ENCODE data around the gene KIF6.

The KIF6 gene, protein sequence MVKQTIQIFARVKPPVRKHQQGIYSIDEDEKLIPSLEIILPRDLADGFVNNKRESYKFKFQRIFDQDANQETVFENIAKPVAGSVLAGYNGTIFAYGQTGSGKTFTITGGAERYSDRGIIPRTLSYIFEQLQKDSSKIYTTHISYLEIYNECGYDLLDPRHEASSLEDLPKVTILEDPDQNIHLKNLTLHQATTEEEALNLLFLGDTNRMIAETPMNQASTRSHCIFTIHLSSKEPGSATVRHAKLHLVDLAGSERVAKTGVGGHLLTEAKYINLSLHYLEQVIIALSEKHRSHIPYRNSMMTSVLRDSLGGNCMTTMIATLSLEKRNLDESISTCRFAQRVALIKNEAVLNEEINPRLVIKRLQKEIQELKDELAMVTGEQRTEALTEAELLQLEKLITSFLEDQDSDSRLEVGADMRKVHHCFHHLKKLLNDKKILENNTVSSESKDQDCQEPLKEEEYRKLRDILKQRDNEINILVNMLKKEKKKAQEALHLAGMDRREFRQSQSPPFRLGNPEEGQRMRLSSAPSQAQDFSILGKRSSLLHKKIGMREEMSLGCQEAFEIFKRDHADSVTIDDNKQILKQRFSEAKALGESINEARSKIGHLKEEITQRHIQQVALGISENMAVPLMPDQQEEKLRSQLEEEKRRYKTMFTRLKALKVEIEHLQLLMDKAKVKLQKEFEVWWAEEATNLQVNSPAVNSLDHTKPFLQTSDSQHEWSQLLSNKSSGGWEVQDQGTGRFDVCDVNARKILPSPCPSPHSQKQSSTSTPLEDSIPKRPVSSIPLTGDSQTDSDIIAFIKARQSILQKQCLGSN

DNA sequence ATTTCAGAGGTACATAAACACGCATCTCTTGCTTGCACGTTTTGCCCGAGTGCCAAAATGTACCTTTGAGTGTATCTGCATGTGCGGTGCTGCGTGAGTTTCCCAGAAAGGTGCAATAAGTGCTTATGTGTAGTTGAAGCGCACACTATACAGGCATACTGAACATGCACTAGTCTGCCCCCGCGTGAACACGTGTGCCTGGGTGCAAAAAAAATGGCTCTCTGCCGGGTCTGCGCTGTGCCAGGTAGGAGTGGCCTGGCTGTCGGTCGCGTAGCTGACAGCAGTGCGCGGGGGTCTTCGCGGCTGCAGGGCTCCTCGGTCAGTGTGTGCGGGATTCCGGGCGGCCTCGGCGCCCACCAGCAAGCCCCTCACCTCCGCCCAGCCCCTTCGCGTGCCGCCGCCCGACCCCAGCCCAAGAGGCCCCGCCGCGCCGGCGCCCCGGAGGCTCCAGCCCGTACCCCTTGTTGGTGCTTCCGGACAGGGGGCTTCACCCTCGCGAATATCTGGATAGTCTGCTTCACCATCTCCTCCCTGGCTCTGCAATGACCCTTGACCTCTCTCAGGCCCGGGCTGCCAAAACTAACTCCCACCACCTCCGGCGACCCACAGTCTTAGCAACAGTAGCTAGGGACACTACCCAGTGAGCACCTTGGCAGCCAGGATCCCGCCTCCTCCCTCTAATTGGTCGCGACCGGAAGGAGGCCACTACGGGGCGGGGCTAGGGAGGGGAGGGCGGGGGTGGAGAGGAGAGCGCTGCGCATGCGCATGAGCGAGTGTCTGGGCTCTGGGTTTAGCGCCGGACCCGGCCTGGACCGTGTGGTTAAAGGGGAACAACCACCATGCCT lies at the start of gene KIF6:
Gene KIF6 (minus strand): TSS at position 622 of the 845 bp plus-strand sequence. CDS start 98 bp downstream, at position 524.
- DNase-seq: peak in 50 of 51 donors; percentile 76 to 97 (median 91)

DNA sequence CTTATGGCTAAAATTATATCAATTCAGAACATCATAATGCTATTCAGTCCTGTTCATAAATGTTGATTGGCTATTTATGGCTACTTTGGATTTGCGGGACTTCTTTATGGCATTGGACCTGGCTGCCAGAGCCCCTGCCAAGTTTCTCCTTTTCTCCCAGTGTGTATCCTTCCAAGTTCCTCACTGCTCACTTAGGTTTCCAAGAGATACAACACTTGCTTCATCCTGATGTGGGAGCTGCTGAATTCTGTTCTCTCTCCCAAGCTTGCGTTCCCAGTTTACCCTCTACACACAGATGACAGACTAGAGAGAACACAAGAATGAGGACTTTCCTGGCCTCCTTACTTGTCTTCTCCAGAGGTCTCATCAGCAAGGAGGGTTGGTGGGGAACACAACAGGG lies 48.6 kb upstream of the KIF6 start:
- peak in 2 of 51 donors; percentile 19 to 28 for DNase-seq

DNA sequence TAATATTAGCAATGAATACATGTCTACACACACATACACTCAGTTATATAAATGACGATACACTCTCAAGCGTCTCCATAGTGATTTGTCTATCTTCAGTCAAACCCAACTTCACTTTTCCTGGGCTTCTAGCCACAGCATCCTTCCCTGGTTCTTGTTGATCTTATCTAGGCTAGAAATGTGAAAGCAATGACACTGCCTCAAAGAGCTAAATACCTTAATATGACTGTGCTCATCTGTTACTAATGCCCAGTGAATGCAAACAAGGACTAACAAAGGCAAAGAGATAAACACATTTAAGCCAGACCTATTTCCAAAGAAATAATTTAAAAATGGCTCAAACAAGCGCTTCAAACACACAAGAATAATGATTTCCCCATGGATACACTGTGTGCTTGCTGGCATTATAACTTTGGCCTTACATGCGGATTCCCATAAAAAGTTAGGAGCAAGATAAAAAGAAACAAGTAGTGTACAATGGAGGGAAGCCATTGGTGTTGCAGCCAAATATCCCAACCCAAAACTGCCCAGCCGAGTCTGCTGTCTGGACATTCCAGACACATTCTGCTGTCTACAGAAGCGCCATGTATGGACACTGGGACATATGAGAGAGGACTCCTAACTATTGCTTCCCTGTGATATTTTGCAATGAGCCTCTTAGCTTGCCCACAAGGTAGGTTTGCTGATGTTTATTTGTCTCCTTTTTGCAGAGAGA lies 47.5 kb upstream of the KIF6 start:
- DNase-seq: no peak

DNA sequence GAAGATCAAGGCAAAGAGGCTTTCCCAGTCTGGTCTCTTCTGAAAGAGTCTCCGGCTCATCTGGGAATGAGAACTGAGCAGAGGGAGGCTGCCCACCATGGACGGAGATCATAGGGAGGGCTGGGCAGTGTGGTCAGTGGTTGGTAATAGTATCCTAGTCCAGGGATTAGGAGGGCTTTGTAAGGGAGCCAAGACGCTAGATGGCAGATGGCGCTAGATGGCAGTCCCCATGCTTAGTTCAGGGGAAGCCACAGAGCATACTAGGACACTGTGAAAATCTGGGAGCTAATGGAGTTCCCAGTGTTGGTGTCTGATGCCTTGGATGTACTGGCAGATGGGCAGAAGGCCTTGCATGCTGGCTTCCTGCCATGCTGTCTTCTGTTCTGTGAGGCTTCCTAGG lies 45.2 kb upstream of the KIF6 start:
- DNase-seq: peak in 15 of 51 donors; percentile 17 to 65 (median 45)

DNA sequence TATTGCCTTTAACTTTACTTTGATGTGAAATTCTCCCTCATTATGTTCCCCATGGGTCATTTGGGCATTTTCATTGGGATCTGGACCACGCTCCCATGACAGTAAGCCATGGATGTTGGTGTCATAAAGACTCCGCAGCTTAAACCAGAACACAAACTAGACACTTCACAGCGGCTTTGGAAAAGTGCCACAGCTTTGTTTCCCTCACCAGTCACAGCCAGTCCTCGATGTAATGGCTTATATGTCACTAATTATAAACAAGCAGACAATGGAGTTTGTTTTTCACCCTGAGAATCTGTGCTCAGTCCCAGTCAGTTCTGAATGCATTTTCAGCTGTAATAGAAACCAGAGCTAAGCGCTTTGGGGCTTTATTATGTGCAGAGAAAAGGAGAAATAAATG lies 43.8 kb upstream of the KIF6 start:
- peak in 23 of 51 donors; percentile 9 to 78 (median 54) for DNase-seq

DNA sequence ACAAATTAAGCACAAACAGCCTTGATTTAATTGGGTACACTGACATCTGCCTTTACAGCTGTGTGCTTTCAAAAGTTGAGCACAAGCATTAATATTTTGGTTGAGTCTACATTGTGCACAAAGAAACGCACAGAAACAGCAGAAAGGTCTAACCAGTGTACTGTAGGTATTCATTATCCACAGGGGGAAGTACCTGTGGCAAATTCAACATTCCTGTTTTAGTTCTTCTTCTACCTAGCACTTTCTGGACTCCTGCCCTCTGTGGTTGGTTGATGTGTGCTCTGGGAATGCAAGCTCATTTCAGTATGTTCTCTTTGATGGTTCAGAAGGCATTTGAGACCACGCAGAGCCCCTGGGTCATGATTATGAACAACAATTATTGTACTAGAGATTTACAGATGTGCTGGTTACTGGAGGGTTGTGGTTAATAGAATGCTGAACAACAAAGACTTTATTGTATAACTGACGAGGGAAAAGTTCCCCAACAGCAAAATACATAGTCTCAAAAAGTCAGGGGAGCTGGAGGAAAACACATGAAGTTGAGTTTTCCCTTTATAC lies 40.4 kb upstream of the KIF6 start:
- DNase-seq: peak in 2 of 51 donors; percentile 26

DNA sequence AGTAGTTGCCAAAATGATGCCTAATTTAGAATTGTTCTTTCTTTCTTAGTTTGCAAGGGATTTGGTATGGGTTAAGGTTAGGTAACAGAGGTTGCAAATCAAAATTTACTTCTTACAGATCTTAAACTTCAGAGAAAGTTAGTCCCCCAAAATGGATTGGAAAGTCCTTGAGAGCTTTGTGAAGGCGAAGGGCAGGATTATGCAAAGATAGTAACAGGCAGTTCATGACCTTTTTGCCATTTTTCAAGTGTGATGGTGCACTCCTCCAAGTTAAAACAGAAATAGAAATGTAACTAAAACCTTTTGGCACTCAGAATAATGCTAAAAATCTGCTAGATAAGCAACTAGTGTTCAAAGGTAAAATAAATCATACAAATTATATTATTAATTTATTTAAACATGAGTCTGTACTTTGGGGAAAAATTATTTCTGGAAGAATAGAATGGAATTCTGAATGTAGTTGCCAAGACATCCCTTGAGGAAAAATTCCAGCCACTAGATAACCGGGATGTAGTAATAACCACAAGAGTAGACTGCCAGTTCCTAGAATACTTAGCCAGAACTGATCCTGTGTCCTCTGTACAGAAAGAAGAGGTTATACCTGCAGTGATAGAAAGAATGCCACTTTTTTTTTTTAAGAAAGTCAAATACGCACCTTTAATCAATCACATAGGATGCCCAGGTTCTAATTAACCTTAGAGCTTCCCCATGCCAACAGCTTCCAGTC lies 35.2 kb upstream of the KIF6 start:
- DNase-seq: no peak

DNA sequence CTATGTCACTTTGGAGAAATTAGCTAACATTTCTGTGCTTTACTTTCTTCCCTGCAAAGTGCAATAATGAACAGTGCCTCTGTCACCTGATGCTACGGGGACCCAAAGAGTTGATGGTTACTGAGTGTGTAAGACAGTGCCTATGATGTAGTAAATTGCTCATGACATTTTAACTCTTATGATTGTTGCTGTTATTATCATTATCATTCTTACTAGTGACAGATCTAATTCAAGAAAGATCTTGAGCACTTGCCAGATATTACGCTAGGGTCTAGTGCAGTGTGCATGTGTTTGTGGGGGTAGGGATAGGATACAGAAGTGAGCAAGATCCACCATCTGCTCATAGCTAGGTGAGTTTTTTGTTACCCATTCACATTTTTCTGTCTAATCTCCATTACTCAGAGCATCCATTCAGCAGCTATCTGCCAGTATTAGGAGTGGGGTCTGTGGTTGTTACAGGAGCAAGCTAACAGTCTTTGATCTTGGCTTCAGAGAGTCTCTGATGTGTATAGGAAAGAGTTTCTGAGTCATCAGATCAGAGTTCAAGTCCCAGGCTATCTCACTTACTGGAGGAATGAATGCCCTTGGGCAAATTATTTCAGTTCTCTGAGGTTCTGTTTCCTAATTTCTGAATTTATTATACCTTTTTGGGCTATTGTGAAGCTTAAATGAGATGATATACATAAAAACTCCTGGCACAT lies 33.8 kb upstream of the KIF6 start:
- no peak for DNase-seq

DNA sequence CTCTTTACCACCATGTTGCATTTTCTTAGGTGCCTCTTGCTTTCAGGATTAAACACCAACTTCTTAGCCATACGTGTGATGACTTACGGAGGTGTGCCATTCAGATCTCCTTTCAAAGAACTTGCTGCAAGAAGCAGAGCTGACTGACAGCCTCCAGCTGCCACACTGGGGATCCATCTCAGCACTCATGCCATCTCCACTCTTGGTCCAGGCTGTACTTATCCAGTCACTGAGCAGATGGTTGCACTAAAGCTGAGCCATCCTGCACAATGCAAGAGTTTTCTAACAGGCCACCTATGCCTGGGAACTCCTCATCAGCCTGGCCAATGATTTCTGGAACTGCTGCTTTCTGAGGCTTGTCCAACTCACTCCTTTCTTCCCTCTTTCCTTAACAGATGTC lies 31.4 kb upstream of the KIF6 start:
- no peak for DNase-seq

DNA sequence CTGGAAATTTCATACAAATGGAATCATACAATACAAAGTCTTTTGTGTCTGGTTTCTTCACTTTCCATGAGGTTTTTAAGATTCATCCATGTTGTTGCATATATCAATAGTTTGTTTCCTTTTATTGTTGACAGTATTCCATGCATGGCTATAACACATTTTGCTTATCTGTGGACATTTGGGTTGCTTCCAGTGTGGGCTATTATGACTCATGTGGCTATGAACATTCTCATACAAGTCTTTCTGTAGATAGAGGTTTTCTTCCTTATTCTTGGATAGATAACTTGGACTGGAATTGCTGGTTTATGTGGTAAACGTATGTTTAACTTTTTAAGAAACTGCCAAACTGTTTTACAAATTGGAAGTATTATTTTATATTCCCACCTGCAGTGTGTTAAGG lies 30.0 kb upstream of the KIF6 start:
- no peak for DNase-seq

DNA sequence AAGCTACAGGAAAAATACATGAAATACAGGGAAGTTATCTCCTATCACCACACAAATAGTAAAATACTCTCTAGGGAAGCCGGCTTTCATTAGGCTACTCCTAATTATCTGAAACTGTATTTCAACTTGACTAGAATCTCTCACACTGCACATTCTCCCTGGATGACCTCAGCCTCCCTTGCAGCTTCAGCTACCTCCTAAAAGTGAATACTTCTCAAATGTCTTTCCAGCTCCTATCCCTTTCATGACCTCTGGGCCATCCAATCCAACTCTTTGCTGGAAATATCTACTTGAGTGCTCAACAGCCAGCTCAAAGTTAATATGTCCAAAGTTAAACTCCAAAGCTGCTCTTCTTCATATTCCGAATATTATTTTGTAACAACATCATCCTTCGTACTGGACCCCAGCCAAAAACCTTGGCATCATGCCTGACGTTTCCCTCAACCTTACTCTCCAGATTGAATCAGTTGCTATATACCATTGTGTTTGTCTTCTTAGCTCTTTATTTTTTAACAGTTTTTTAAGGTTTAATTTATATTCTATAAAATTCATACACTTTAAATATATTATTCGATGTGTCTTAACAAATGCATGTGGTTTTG lies 29.4 kb upstream of the KIF6 start:
- DNase-seq: no peak

DNA sequence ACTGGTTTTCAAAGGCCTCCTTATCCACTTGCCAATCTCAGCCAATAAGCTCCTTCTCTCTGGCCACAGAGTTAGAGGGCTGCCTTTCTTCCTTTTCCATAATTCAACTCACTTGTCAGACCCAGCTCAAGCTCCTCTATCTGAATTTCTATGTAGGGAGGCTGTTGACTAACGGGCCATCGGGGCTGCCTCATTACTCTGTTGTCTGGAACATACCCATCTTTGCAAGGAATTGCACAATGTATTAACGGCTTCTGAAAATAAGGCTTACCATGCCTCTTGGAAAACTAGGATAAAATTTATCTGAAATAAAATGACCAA lies 28.5 kb upstream of the KIF6 start:
- no peak for DNase-seq

DNA sequence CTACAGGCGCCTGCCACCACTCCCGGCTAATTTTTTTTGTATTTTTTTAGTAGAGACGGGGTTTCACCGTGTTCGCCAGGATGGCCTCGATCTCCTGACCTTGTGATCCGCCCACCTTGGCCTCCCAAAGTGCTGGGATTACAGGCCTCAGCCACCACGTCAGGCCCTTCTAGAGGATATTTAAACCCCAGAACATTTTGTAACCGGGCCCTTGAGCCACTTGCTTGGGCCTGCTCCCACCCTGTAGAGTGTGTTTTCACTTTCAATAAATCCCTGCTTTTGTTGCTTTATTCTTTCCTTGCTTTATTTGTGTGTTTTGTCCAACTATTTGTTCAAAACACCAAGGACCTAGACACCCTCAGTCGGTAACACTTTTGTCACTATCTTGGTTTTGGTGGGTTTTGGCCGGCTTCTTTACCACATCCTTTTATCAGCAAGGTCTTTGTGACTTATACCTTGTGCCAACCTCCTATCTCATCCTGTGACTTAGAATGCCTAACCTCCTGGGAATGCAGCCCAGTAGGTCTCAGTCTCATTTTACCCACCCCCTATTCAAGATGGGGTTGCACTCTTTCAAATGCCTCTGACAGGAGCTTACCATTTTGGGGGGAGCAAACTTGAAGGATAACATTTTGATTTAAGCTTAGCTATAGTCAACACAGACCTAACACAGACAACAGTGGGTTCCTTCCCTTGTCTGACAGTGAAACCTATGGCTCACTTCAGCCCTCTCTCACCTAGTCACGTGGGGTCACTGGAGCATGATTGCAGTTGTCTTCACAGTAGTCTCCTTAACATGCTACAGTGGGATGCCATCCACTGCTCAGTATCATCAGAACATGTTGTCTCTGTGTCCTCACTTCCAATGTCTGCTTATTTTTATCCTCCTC lies 27.9 kb upstream of the KIF6 start:
- peak in 1 of 51 donors; percentile 17 for DNase-seq

DNA sequence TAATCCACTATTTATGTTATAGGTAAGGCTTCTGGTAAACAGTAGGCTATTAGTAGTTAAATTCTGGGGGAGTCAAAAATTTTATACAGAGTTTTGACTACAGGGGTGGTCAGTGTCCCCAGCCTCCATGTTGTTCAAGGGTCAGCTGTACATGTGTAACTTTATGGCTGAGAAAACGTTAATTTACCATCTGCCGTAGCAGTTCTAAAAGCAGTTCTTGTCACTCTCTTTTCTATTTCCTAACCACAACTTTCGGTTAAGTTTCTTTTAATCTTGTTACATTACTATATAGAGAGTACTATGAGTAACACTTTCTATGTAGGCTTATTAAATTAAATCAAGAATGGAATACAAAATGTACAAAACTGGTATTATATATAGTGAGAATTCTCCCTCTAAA lies 21.6 kb upstream of the KIF6 start:
- DNase-seq: no peak

DNA sequence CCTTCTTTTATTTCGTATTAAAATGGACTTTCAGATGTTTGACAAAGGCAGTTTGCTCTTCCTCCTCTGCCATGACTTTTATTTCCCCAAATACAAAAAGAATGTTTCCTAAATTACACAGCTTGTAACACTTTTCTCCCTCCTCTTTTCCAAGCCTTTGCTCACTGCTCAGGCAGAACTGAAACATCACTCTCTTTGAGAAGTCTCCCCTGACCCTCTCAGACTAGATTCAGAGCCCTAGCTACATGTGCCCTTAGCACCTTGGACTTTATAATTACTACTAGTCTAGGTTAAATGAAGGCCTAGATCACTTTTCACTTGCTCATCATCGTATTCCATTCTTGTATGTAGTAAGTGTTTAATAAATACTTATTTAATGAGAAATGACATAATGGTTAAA lies 8.5 kb upstream of the KIF6 start:
- no peak for DNase-seq

DNA sequence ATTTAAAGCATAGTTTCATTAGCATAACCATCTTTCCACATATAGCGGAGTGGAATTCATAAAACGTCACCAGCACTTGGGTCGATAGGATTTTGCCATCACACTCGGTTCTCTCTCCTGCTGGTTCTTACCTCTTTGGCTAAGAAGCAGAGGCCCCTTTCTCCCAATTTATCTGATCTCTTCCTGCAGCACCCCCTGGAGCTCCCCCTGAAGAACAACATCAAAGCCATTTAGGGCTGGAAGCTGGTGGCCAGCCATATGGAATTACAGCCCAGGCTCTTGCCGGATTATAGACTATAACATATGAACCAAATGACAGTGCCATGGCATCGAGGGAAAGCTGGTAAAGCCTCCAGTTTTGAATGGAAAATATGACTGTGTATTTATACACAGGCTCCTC lies 6.4 kb upstream of the KIF6 start:
- DNase-seq: no peak

DNA sequence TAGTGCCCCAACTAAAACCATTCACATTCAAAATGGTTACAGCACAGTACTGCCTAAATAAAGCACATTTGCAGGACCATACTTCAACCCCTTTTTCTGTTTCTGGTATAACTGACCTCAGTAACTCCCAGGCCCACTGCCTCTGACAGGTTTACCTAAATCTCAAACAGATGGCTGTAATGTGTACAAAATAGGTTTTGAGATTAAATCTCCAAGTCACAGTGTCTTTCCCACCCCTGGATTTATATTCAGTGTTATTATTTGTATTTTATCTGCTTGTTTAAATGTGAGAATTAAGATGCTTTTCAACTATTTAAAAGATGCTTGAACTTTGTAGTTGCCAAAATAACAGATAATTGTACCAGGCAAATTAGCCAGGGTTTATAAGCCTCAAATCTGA lies 4.7 kb upstream of the KIF6 start:
- no peak for DNase-seq

DNA sequence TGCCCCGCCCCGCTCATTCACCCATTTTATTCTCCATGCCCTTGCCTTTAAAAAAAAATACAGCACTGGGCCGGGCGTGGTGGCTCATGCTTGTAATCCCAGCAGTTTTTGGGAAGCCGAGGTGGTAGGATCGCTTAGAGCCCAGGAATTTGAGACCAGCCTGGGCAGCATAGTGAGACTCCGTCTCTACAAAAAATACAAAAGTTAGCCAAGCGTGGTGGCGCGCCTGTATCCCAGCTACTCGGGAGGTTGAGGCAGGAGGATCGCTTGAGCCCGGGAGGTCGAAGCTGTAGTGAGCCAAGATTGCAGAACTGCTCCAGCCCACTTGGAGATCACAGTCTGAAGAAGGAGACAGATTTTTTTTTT lies 407 bp upstream of the KIF6 start:
- no peak for DNase-seq
